ENCODE results near the gene AGL. TPM values are rescaled to one million over a fixed set of nuclear protein-coding genes. Genes with fewer than 3 reads are reported as not detected.

AGL gene
- total and polyA plus RNA-seq, 2 experiments from 2014 or later: 9.3 to 34.2 TPM

GRCh38 chr1:99849413-99849743 lies 783 bp upstream of the AGL start:
- H3K27me3 ChIP-seq: no peaks in the 10 kb centered on the region
- no peaks in the 10 kb centered on the region for H3K9me2 ChIP-seq (replicated peaks; ENCODE audit: insufficient read depth)
- peak; percentile 16 for DNase-seq (ENCODE audit: low spot score)
- peak overlapping the region; percentile 43 for H3K4me3 ChIP-seq
- TF ChIP-seq EZH2 (IDR thresholded peaks at IDR 0.05; ENCODE audit: borderline replicate concordance) (no peak), CTCF (IDR thresholded peaks at IDR 0.05; ENCODE audit: poor library complexity) (no peak), EZH2phosphoT487 (IDR thresholded peaks at IDR 0.05; ENCODE audit: low read depth, severe bottlenecking, unreplicated experiment) (no peak)
- no peaks in the 10 kb centered on the region for H3K9me3 ChIP-seq (ENCODE audit: low read depth)
- peaks cover 5% of the 10 kb centered on the region for H3K4me1 ChIP-seq (ENCODE audit: insufficient read depth)
- peaks cover 29% of the 10 kb centered on the region for H3K79me2 ChIP-seq
- H4K20me1 ChIP-seq (ENCODE audit: insufficient read depth, poor library complexity, severe bottlenecking): no peaks in the 10 kb centered on the region
- peak overlapping the region; percentile 85 for H3K4me2 ChIP-seq
- peak overlapping the region; percentile 96 for H2AFZ ChIP-seq
- peak overlapping the region; percentile 89 for H3K27ac ChIP-seq
- WGBS (ENCODE audit: low lambda C conversion rate, missing lambda C conversion rate): 42% methylated on average over 6 of the region's 6 CpGs
- no peaks in the 10 kb centered on the region for H3K36me3 ChIP-seq (replicated peaks; ENCODE audit: insufficient read depth, low read depth)

DNA sequence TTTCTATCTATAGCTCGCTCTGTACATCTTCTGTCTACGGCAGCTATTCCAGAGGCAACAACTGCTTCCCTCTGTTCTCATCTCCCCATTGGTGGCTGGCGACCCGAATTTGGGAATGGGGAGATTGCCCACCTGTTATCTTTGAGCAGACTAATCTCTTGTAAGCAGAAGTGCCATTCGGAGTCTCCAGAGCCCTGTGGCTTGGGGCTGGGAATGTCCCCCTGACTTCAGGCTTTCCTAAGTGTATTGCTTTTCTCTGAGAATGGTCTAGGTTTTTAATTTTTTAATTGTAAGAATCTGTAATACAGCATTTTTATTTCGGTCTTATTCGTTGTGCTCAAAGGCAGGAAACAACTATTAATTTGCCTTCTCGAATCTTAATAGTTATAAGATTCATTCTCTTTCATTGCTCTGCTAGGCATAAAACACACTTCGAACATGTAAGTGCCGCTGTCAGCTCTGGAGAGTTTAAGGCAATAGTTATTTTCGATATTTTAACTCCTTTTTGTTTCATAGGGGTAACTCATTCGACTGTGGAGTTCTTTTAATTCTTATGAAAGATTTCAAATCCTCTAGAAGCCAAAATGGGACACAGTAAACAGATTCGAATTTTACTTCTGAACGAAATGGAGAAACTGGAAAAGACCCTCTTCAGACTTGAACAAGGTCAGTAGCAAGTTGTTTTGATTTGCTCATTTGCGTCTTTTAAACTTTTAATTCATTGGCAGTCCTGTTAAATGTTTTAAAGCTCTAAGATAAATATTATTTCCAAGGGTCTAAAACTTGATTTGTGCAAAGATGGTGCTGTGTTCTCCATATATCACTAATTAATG lies 514 bp downstream of the AGL start:
- Histone ChIP-seq H3K27me3 (no peaks in the 10 kb centered on the region), H3K4me3 (peak overlapping the region; percentile 43), H4K20me1 (ENCODE audit: insufficient read depth, poor library complexity, severe bottlenecking) (no peaks in the 10 kb centered on the region), H3K36me3 (replicated peaks; ENCODE audit: insufficient read depth, low read depth) (no peaks in the 10 kb centered on the region), H2AFZ (peak overlapping the region; percentile 96), H3K9me2 (replicated peaks; ENCODE audit: insufficient read depth) (no peaks in the 10 kb centered on the region), H3K9me3 (ENCODE audit: low read depth) (no peaks in the 10 kb centered on the region), H3K4me1 (ENCODE audit: insufficient read depth) (peaks cover 5% of the 10 kb centered on the region), H3K79me2 (peaks cover 29% of the 10 kb centered on the region), H3K4me2 (peak overlapping the region; percentile 85), H3K27ac (peak overlapping the region; percentile 89)
- DNase-seq (ENCODE audit: low spot score): no peak
- TF ChIP-seq CTCF (IDR thresholded peaks at IDR 0.05; ENCODE audit: poor library complexity) (no peak), EZH2phosphoT487 (IDR thresholded peaks at IDR 0.05; ENCODE audit: low read depth, severe bottlenecking, unreplicated experiment) (no peak), EZH2 (IDR thresholded peaks at IDR 0.05; ENCODE audit: borderline replicate concordance) (no peak)
- WGBS (ENCODE audit: low lambda C conversion rate, missing lambda C conversion rate): 8% methylated on average over 15 of the region's 15 CpGs

GRCh38 chr1:99851850-99852454 lies 1.8 kb downstream of the AGL start:
- 96% methylated on average over 4 of the region's 4 CpGs for WGBS (ENCODE audit: low lambda C conversion rate, missing lambda C conversion rate)
- Histone ChIP-seq H4K20me1 (ENCODE audit: insufficient read depth, poor library complexity, severe bottlenecking) (no peaks in the 10 kb centered on the region), H3K79me2 (peaks cover 29% of the 10 kb centered on the region), H3K36me3 (replicated peaks; ENCODE audit: insufficient read depth, low read depth) (no peaks in the 10 kb centered on the region), H3K9me3 (ENCODE audit: low read depth) (no peaks in the 10 kb centered on the region), H3K4me3 (no peak overlapping the region), H3K4me1 (ENCODE audit: insufficient read depth) (peaks cover 5% of the 10 kb centered on the region), H2AFZ (no peak overlapping the region), H3K4me2 (peak overlapping the region; percentile 85), H3K9me2 (replicated peaks; ENCODE audit: insufficient read depth) (no peaks in the 10 kb centered on the region), H3K27ac (no peak overlapping the region), H3K27me3 (no peaks in the 10 kb centered on the region)
- DNase-seq (ENCODE audit: low spot score): no peak
- no peak for TF ChIP-seq EZH2phosphoT487 (IDR thresholded peaks at IDR 0.05; ENCODE audit: low read depth, severe bottlenecking, unreplicated experiment)
- TF ChIP-seq EZH2 (IDR thresholded peaks at IDR 0.05; ENCODE audit: borderline replicate concordance): no peak
- no peak for TF ChIP-seq CTCF (IDR thresholded peaks at IDR 0.05; ENCODE audit: poor library complexity)
